VCaP (cell line): Measurements from ENCODE around the gene PLEKHO2.

Experiments
- H3K27ac ChIP-seq: fragments of 450-650 bp; 2 replicates; pipeline ENCODE4 v1.5.1; 2017
- CTCF ChIP-seq: fragments of 450-650 bp; conservative IDR thresholded peaks from 2 replicates; pipeline ENCODE4 v1.5.1; 2017; ENCODE audit warnings: mild to moderate bottlenecking, moderate library complexity

Gene PLEKHO2

GRCh38 chr15:64862408-64862807, 20.7 kb downstream of the PLEKHO2 start:
- no peak for TF ChIP-seq CTCF
- no peak overlapping the region for H3K27ac ChIP-seq

- no peak overlapping the region for H3K27ac ChIP-seq
- TF ChIP-seq CTCF = no peak
These were observed 22.4 kb downstream of the PLEKHO2 start for GRCh38 chr15:64864068-64864467.

GRCh38 chr15:64865126-64865997, 23.6 kb downstream of the PLEKHO2 start:
- no peak for TF ChIP-seq CTCF
- H3K27ac ChIP-seq = no peak overlapping the region

GRCh38 chr15:64865998-64866520, 24.3 kb downstream of the PLEKHO2 start:
- no peak overlapping the region for H3K27ac ChIP-seq
- no peak for TF ChIP-seq CTCF

GRCh38 chr15:64869501-64869900, 27.8 kb downstream of the PLEKHO2 start:
- no peak for TF ChIP-seq CTCF
- no peak overlapping the region for H3K27ac ChIP-seq

GRCh38 chr15:64870353-64870752, 28.6 kb downstream of the PLEKHO2 start:
- no peak overlapping the region for H3K27ac ChIP-seq
- no peak for TF ChIP-seq CTCF

GRCh38 chr15:64875641-64876223, 34.0 kb downstream of the PLEKHO2 start:
- TF ChIP-seq CTCF = no peak
- H3K27ac ChIP-seq = no peak overlapping the region
